B cell (primary cell): ENCODE measurements around the gene COL5A2. TPM values are rescaled to one million over a fixed set of nuclear protein-coding genes. Genes with fewer than 3 reads are reported as not detected.

Source experiments
- ATAC-seq: fragments of 200-7000 bp; cut with Tn5 transposase; one replicate; pipeline ENCODE4 v1.10.0; 2021; ENCODE audit warnings: low read depth, mild to moderate bottlenecking, moderate number of reproducible peaks, moderate library complexity
- CTCF ChIA-PET: fragments of 350-600 bp; sonication (Branson Sonifier 250); formaldehyde crosslinking; loops from one replicate; lab custom pipeline; 2021; ENCODE audit warnings: antibody characterized with exemption, inconsistent platforms; lab: Charles Lee
- POLR2A ChIA-PET: fragments of 350-600 bp; sonication (Branson Sonifier 250); formaldehyde crosslinking; loops from one replicate; lab custom pipeline; 2021; ENCODE audit warnings: antibody characterized with exemption; lab: Charles Lee
- DNase-seq: peaks from one replicate; pipeline ENCODE4 v3.0.0; 2013
- H2AFZ ChIP-seq: 2 replicates; pipeline ENCODE4 v1.6.1; 2012; ENCODE audit warnings: mild to moderate bottlenecking, low read depth, low read length; ENCODE audit not compliant: insufficient read depth, poor library complexity, severe bottlenecking
- H3K27ac ChIP-seq, 2 donors: 1 replicate in 1 of 2; 2 replicates in 1 of 2; pipeline ENCODE4 v1.5.1; 2012 to 2013; ENCODE audit warnings: low read length in 2 of 2, mild to moderate bottlenecking in 2 of 2, moderate library complexity in 1 of 2
- H3K27me3 ChIP-seq, 4 experiments: fragments of 200-600 bp in 1 of 4; sonication (generic) in 1 of 4; replicated peaks in 1 of 4; 1 replicate in 2 of 4; 2 replicates in 2 of 4; pipeline versions ENCODE4 v1.6.1 to v1.7.0; 2013 to 2016; ENCODE audit warnings: low read length in 3 of 4, mild to moderate bottlenecking in 2 of 4, mixed read lengths in 1 of 4, moderate library complexity in 1 of 4; ENCODE audit not compliant: insufficient read depth in 4 of 4, control insufficient read depth in 3 of 4; ENCODE audit errors: control extremely low read depth in 1 of 4
- H3K36me3 ChIP-seq, 2 experiments: replicated peaks in 1 of 2; 1 replicate in 1 of 2; 2 replicates in 1 of 2; pipeline versions ENCODE4 v1.6.1 to v1.7.1; 2013; ENCODE audit warnings: low read length in 1 of 2; ENCODE audit not compliant: insufficient read depth in 2 of 2, control insufficient read depth in 1 of 2; ENCODE audit errors: control extremely low read depth in 1 of 2, extremely low read depth in 1 of 2
- H3K4me1 ChIP-seq, 2 donors: fragments of 200-600 bp in 1 of 2; sonication (generic) in 1 of 2; 1 replicate in 1 of 2; 2 replicates in 1 of 2; pipeline versions ENCODE4 v1.5.1 to v1.6.1; 2013 to 2017; ENCODE audit warnings: low read length in 2 of 2; ENCODE audit not compliant: control insufficient read depth in 2 of 2, insufficient read depth in 2 of 2
- H3K4me2 ChIP-seq: replicated peaks from 2 replicates; pipeline ENCODE3; 2012; ENCODE audit warnings: mild to moderate bottlenecking, low read depth, low read length; ENCODE audit not compliant: poor library complexity, severe bottlenecking
- H3K4me3 ChIP-seq, 5 experiments: fragments of 200-600 bp in 1 of 5; sonication (generic) in 1 of 5; 1 replicate in 3 of 5; 2 replicates in 2 of 5; pipeline versions ENCODE4 v1.5.1 to v1.7.0; 2011 to 2016; ENCODE audit warnings: low read length in 4 of 5, mild to moderate bottlenecking in 4 of 5, low read depth in 2 of 5, control low read depth in 1 of 5, moderate library complexity in 1 of 5; ENCODE audit not compliant: insufficient read depth in 1 of 5; ENCODE audit errors: control extremely low read depth in 1 of 5, extremely low read depth in 1 of 5
- H3K79me2 ChIP-seq: fragments of 200-600 bp; sonication (generic); one replicate; pipeline ENCODE4 v1.6.0; 2016; ENCODE audit warnings: low read length; ENCODE audit not compliant: control insufficient read depth, insufficient read depth
- H3K9ac ChIP-seq: fragments of 200-600 bp; sonication (generic); 2 replicates; pipeline ENCODE4 v1.6.1; 2017; ENCODE audit warnings: mild to moderate bottlenecking, low read length, moderate library complexity
- H3K9me3 ChIP-seq, 3 donors: one replicate each; pipeline versions ENCODE4 v1.6.1 to v1.7.1; 2013; ENCODE audit warnings: low read length in 2 of 3; ENCODE audit not compliant: control insufficient read depth in 2 of 3, insufficient read depth in 1 of 3; ENCODE audit errors: control extremely low read depth in 1 of 3
- H4K20me1 ChIP-seq: 2 replicates; pipeline ENCODE4 v1.6.0; 2012; ENCODE audit warnings: mild to moderate bottlenecking, low read length; ENCODE audit not compliant: insufficient read depth, control insufficient read depth, poor library complexity, severe bottlenecking
- H3K27ac Mint-ChIP-seq: one replicate; pipeline ENCODE4 v1.8.0; 2021; ENCODE audit warnings: mixed read lengths
- H3K27me3 Mint-ChIP-seq: one replicate; pipeline ENCODE4 v1.8.0; 2021; ENCODE audit warnings: mixed read lengths
- H3K4me1 Mint-ChIP-seq: one replicate; pipeline ENCODE4 v1.8.0; 2021; ENCODE audit warnings: mixed read lengths
- H3K4me3 Mint-ChIP-seq: one replicate; pipeline ENCODE4 v1.8.0; 2021; ENCODE audit warnings: mixed read lengths
- H3K9me3 Mint-ChIP-seq: one replicate; pipeline ENCODE4 v1.8.0; 2022; ENCODE audit warnings: mixed read lengths; ENCODE audit not compliant: insufficient read depth
- EZH2 ChIP-seq: IDR thresholded peaks from 2 replicates; pipeline ENCODE4 v1.6.1; 2012; ENCODE audit warnings: borderline replicate concordance, low read depth, mild to moderate bottlenecking, moderate library complexity, low read length; ENCODE audit not compliant: insufficient read depth, poor library complexity, severe bottlenecking
- WGBS: methylation state at CpG from one replicate; pipeline ENCODE4 v1.1.5; 2013; ENCODE audit warnings: missing lambda C conversion rate; ENCODE audit not compliant: insufficient coverage; 5-methylcytosine and 5-hydroxymethylcytosine counted together
- intact Hi-C: fragments of 100-400 bp; cut with micrococcal nuclease; formaldehyde crosslinking; loops from one replicate; pipeline ENCODE4 v1.10.0; 2022
- polyA plus RNA-seq: library from polyadenylated mRNA; depleted of rRNA; stranded (reverse); fragments of >200 nt; gene quantifications from 2 replicates; pipeline ENCODE4 v1.2.3, GENCODE V29; 2012
- total RNA-seq, 2 donors: library from RNA; stranded (reverse); fragments of 120-200 nt in 1 of 2; gene quantifications; 1 replicate in 1 of 2; 2 replicates in 1 of 2; pipeline versions ENCODE4 v1.2.3 to v1.2.4, GENCODE V29; 2013 to 2022
- TF ChIP-seq, protein P1 (sequence below): fragments of 200-600 bp; IDR thresholded peaks from one replicate; pipeline ENCODE4 v1.8.0; 2022; ENCODE audit warnings: antibody characterized with exemption, mild to moderate bottlenecking

Gene COL5A2
- total and polyA plus RNA-seq, 2 donors (not counting 1 experiment from before 2014, with no cell fraction given): 0.44 to 0.45 TPM

DNA sequence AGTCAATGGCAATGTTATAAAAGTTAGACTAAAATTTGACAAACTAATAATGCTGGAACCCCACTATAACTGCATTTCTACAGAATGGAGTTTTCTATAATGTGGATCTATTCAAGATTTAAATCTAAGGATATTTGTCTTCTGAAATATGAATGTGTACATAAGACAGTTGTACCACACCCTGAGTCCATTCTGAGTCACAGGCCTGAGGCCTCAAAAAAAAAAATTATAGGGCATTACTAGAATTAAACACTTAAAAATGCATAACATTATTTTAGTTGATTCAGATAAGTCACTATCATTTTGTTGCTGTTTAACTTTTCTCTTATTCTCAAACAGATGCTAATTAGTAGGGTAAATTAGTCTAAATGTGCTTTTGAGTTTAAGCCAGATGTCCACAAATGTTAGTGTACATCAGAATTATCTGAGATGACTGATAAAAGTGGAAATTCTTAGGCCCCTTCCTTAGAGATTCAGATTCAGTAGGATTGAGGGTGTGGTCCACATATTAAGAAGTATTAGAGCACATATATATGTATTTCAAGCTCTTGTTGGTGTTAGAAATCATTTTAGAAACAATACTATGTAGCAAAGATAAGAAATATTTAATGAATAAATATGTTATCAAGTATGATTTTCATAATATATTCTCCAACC lies 42.4 kb upstream of the COL5A2 start:
- no peak overlapping the region for H3K4me3 ChIP-seq
- no peak for ATAC-seq
- no peak overlapping the region for H3K9ac ChIP-seq
- H3K36me3 ChIP-seq: no peaks in the 10 kb centered on the region
- ChIA-PET POLR2A (no interaction called here), CTCF (no interaction called here)
- Mint-ChIP-seq H3K27me3 (peaks cover 3% of the 10 kb centered on the region), H3K4me1 (no peaks in the 10 kb centered on the region), H3K27ac (no peak overlapping the region), H3K4me3 (no peak overlapping the region), H3K9me3 (no peaks in the 10 kb centered on the region)
- no peaks in the 10 kb centered on the region for H3K79me2 ChIP-seq
- TF ChIP-seq, protein P1, sequence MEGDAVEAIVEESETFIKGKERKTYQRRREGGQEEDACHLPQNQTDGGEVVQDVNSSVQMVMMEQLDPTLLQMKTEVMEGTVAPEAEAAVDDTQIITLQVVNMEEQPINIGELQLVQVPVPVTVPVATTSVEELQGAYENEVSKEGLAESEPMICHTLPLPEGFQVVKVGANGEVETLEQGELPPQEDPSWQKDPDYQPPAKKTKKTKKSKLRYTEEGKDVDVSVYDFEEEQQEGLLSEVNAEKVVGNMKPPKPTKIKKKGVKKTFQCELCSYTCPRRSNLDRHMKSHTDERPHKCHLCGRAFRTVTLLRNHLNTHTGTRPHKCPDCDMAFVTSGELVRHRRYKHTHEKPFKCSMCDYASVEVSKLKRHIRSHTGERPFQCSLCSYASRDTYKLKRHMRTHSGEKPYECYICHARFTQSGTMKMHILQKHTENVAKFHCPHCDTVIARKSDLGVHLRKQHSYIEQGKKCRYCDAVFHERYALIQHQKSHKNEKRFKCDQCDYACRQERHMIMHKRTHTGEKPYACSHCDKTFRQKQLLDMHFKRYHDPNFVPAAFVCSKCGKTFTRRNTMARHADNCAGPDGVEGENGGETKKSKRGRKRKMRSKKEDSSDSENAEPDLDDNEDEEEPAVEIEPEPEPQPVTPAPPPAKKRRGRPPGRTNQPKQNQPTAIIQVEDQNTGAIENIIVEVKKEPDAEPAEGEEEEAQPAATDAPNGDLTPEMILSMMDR: no peak
- TF ChIP-seq EZH2: no peak
- H3K9me3 ChIP-seq: no peaks in the 10 kb centered on the region
- H2AFZ ChIP-seq: no peak overlapping the region
- no peaks in the 10 kb centered on the region for H4K20me1 ChIP-seq
- intact Hi-C loops: no loop called here
- H3K4me2 ChIP-seq: no peak overlapping the region
- H3K4me1 ChIP-seq: no peaks in the 10 kb centered on the region
- no peak for DNase-seq
- no peaks in the 10 kb centered on the region for H3K27me3 ChIP-seq
- no peak overlapping the region for H3K27ac ChIP-seq

DNA sequence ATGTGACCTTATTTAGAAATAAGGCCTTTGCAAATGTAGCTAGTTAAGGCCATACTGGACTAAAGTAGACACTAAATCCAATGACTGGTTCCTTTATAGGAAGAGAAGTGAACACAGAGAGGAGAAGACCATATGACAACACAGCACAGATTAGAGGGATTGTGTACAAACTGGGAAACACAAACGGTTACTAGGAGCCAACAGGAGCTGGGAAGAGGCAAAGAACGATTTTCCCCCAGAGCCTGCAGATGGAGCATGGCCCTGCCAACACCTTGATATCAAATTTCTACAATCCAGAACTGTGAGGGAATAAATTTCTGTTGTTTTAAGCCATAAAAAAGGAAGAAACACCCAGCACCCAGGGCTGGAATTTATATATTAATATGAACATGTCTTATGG lies 38.7 kb upstream of the COL5A2 start:
- Mint-ChIP-seq H3K4me1 (no peaks in the 10 kb centered on the region), H3K27ac (no peak overlapping the region), H3K27me3 (no peaks in the 10 kb centered on the region), H3K4me3 (no peak overlapping the region), H3K9me3 (no peaks in the 10 kb centered on the region)
- H3K27ac ChIP-seq: no peak overlapping the region
- H4K20me1 ChIP-seq: no peaks in the 10 kb centered on the region
- DNase-seq (no peak), ATAC-seq (no peak)
- ChIA-PET CTCF (no interaction called here), POLR2A (no interaction called here)
- no peak for TF ChIP-seq EZH2
- TF ChIP-seq, protein P1: no peak
- no peak overlapping the region for H2AFZ ChIP-seq
- H3K9me3 ChIP-seq: no peaks in the 10 kb centered on the region
- no peak overlapping the region for H3K4me3 ChIP-seq
- H3K36me3 ChIP-seq: no peaks in the 10 kb centered on the region
- intact Hi-C loops: no loop called here
- H3K9ac ChIP-seq: no peak overlapping the region
- H3K79me2 ChIP-seq: no peaks in the 10 kb centered on the region
- H3K4me2 ChIP-seq: no peak overlapping the region
- H3K4me1 ChIP-seq: no peaks in the 10 kb centered on the region
- no CpG with 5 or more reads among the region's 2 CpGs for WGBS
- no peaks in the 10 kb centered on the region for H3K27me3 ChIP-seq
